Heart right ventricle (tissue), 16 donors: Measurements from ENCODE around the gene SMAD7. TPM values are rescaled to one million over a fixed set of nuclear protein-coding genes. Genes with fewer than 3 reads are reported as not detected.

Experiments used
- ATAC-seq, 8 donors: fragments of 200-7000 bp; cut with Tn5 transposase; one replicate each; pipeline ENCODE4 v1.9.1; 2020; ENCODE audit warnings: mild to moderate bottlenecking in 8 of 8, moderate library complexity in 8 of 8, moderate number of reproducible peaks in 1 of 8
- DNase-seq, 2 donors: peaks; one replicate each; pipeline ENCODE4 v3.0.0-alpha.2; 2020
- H3K27ac ChIP-seq, 10 donors: fragments of 200-600 bp; sonication (generic) in 2 of 10; one replicate each; pipeline versions ENCODE4 v1.5.0 to v1.8.0; 2020 to 2022; ENCODE audit warnings: mild to moderate bottlenecking in 3 of 10
- H3K27me3 ChIP-seq, 7 donors: fragments of 200-600 bp; one replicate each; pipeline ENCODE4 v1.8.0; 2021 to 2022; ENCODE audit warnings: mild to moderate bottlenecking in 2 of 7
- H3K36me3 ChIP-seq, 9 donors: fragments of 200-600 bp; sonication (generic) in 1 of 9; one replicate each; pipeline versions ENCODE4 v1.5.0 to v1.8.0; 2020 to 2022; ENCODE audit warnings: mild to moderate bottlenecking in 2 of 9
- H3K4me1 ChIP-seq, 9 donors: fragments of 200-600 bp; sonication (generic) in 1 of 9; one replicate each; pipeline versions ENCODE4 v1.5.0 to v1.8.0; 2020 to 2022; ENCODE audit warnings: mild to moderate bottlenecking in 4 of 9
- H3K4me3 ChIP-seq, 10 donors: fragments of 200-600 bp; sonication (generic) in 2 of 10; one replicate each; pipeline versions ENCODE4 v1.5.0 to v1.8.0; 2020 to 2022; ENCODE audit warnings: mild to moderate bottlenecking in 7 of 10, moderate library complexity in 2 of 10
- H3K9me3 ChIP-seq, 11 donors: fragments of 200-600 bp in 10 of 11; sonication (generic) in 2 of 11; one replicate each; pipeline versions ENCODE4 v1.5.0 to v1.8.0; 2013 to 2022; ENCODE audit warnings: mild to moderate bottlenecking in 2 of 11, control low read depth in 1 of 11, moderate library complexity in 1 of 11
- WGBS, 2 donors: extraction: QIAGEN DNeasy Blood & Tissue Kit; methylation state at CpG; one replicate each; pipeline ENCODE4 v1.1.7; 2013; ENCODE audit warnings: inconsistent platforms in 1 of 2; 5-methylcytosine and 5-hydroxymethylcytosine counted together
- intact Hi-C, 10 donors: fragments of 100-400 bp; cut with DNase I; formaldehyde crosslinking; loops; one replicate each; pipeline versions ENCODE4 v1.11.1 to v1.14.2; 2022
- polyA plus RNA-seq, 2 donors: library from polyadenylated mRNA; stranded (reverse); fragments of 200-250 nt; gene quantifications; one replicate each; pipeline ENCODE4 v1.2.3, GENCODE V29; 2013
- total RNA-seq, 10 donors: library from RNA; stranded (reverse); fragmentation: NEBNext Ultra II Directional in 3 of 10; extraction: Animal tissue kit (Norgen Biotek cat#: 25700) in 3 of 10; gene quantifications; one replicate each; pipeline versions ENCODE4 v1.2.1 to v1.2.4, GENCODE V29; 2021 to 2023
- TF ChIP-seq, protein P1 (sequence below), 9 donors: fragments of 200-600 bp; sonication (generic) in 2 of 9; IDR thresholded peaks; one replicate each; pipeline versions ENCODE4 v1.5.0 to v1.8.0; 2021 to 2022; ENCODE audit warnings: antibody characterized with exemption in 9 of 9, mild to moderate bottlenecking in 5 of 9, moderate library complexity in 1 of 9
- donor health status: Arrhythmogenic right ventricular cardiomyopathy.
- donor health status: ischemic (EF 13 %, LVEDD 7.1; RV severe dilation, severe dysfunction).
- donor health status: healthy with polysubstance abuse.
- donor health status: DM: no; HTN: yes; CAD: no.
- donor health status: DM: no; HTN: no; CAD: no.
- donor health status: ischemic (EF 25% LVEDD 6.9; RV normal size, moderate dysfunction).
- donor health status: ischemic (EF 25% LVEDD 5.7; RV mildly dilated, moderate dysfunction).
- donor health status: healthy.
- donor health status: DM: yes; HTN: yes; CAD: no.
- donor health status: Ischemic cardiomyopathy.
- donor health status: ischemic (EF 35%, LVEDD 5.7; RV mildly dilated, moderate dysfunction).
- donor health status: nonischemic (EF 11% LVEDD 7.7; RV severe dilation, severe dysfunction).
- donor health status: DM: yes; HTN: yes; CAD: no.
- donor health status: PGD.
- donor health status: ischemic (EF 29% LVEDD 5.4; RV normal size, mild dysfunction).
- donor health status: nonischemic (EF 23%, LVEDD 6.1; RV moderate dilation, normal function).

SMAD7 gene
- total and polyA plus RNA-seq, 12 donors = 6.7 to 28.6 (median 19.2) TPM

DNA sequence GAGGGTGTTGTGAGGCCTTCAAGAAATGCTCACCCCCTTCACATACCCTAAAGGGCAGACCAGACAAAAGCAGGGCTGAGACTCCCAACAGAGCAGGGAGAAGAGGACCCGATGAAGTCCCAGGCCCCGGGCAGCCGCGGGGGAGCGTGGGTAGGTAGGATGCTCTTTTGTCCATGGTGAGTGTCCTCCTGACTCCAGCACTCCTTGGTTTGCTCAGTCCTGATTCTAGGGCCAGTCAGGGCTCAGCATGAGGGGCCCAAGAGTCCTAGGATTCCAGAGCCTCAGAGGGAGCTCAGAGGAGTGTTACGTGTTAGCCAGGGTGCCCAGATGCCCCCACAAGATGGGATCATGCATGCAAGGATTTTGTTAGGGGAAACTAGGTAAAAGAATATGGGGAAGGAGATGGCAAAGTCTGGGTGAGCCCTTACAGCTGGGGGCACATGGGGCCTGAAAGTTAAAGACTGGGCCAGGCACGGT lies 64.8 kb downstream of the SMAD7 start:
- H3K27me3 ChIP-seq = no peaks in the 10 kb centered on the region
- H3K36me3 ChIP-seq = no peaks in the 10 kb centered on the region
- ATAC-seq (no peak), DNase-seq (no peak)
- TF ChIP-seq, protein P1, sequence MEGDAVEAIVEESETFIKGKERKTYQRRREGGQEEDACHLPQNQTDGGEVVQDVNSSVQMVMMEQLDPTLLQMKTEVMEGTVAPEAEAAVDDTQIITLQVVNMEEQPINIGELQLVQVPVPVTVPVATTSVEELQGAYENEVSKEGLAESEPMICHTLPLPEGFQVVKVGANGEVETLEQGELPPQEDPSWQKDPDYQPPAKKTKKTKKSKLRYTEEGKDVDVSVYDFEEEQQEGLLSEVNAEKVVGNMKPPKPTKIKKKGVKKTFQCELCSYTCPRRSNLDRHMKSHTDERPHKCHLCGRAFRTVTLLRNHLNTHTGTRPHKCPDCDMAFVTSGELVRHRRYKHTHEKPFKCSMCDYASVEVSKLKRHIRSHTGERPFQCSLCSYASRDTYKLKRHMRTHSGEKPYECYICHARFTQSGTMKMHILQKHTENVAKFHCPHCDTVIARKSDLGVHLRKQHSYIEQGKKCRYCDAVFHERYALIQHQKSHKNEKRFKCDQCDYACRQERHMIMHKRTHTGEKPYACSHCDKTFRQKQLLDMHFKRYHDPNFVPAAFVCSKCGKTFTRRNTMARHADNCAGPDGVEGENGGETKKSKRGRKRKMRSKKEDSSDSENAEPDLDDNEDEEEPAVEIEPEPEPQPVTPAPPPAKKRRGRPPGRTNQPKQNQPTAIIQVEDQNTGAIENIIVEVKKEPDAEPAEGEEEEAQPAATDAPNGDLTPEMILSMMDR (IDR thresholded peaks at IDR 0.05) = no peak
- no peak overlapping the region for H3K4me3 ChIP-seq
- 90 to 97% methylated on average over 7 of the region's 7 CpGs for WGBS, 2 donors
- H3K27ac ChIP-seq = no peak overlapping the region
- H3K4me1 ChIP-seq = peaks cover 10 to 38% (median 26%) of the 10 kb centered on the region in 9 donors
- H3K9me3 ChIP-seq = no peaks in the 10 kb centered on the region
- intact Hi-C loops = loop anchor here in 1 of 10 donors (5.0 kb wide), 1 partner anchor 44 kb away; no protein-coding TSS in a partner anchor

DNA sequence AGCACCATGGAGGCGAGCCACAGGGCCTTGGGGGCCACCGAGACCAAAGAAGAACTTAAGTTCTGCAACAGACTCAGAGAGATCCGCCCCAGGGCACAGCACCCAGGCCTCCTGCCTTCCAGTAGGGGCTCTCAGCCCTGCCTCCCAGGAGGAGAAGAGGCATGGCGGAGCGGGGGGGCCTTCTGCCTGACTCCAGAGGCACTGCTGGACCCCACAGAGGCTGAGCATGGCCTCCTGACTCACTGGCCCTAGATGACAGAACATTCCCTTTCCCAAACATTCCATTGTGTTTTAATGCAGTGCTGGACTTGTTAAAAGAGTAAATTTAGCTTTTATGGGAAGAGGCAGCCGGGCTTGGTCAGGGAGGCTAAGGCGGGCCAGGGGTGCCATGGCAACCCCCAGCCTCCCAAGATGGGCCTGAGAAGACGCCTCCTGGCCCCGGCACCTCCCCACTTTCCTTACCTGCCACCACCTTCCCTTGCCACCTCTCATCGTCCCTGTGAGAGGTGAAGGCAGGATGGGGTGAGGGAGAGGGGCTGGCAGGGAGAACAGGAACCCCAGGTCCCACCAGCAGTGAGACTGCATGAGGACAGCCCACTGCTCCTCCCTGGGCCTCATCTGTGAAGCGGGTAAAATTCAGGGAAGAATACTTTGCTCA lies 65.4 kb downstream of the SMAD7 start:
- Histone ChIP-seq H3K9me3 (no peaks in the 10 kb centered on the region), H3K4me3 (no peak overlapping the region), H3K27ac (no peak overlapping the region), H3K4me1 (peaks cover 10 to 38% (median 26%) of the 10 kb centered on the region in 9 donors), H3K36me3 (no peaks in the 10 kb centered on the region), H3K27me3 (no peaks in the 10 kb centered on the region)
- TF ChIP-seq, protein P1 (IDR thresholded peaks at IDR 0.05) = no peak
- intact Hi-C loops = loop anchor here in 1 of 10 donors (5.0 kb wide), 1 partner anchor 43 kb away; no protein-coding TSS in a partner anchor
- 94 to 96% methylated on average over 11 of the region's 11 CpGs for WGBS, 2 donors
- DNase-seq = no peak
- ATAC-seq = no peak

GRCh38 chr18:48884771-48885170 lies 66.0 kb downstream of the SMAD7 start:
- H3K27me3 ChIP-seq = no peaks in the 10 kb centered on the region
- intact Hi-C loops = loop anchor here in 1 of 10 donors (5.0 kb wide), 1 partner anchor 42 kb away; no protein-coding TSS in a partner anchor

GRCh38 chr18:48884306-48884705 lies 66.5 kb downstream of the SMAD7 start:
- intact Hi-C loops = no loop called here
- 86 to 89% methylated on average over 4 of the region's 4 CpGs for WGBS, 2 donors
- Histone ChIP-seq H3K27ac (no peak overlapping the region), H3K4me3 (no peak overlapping the region), H3K36me3 (no peaks in the 10 kb centered on the region), H3K27me3 (no peaks in the 10 kb centered on the region), H3K9me3 (no peaks in the 10 kb centered on the region), H3K4me1 (peaks cover 10 to 32% (median 24%) of the 10 kb centered on the region in 9 donors)
- TF ChIP-seq, protein P1 (IDR thresholded peaks at IDR 0.05) = no peak
- no peak for DNase-seq
- ATAC-seq = no peak

More at GRCh38 chr18:48884771-48885170, 66.0 kb downstream of the SMAD7 start:
- TF ChIP-seq, protein P1 (IDR thresholded peaks at IDR 0.05) = no peak
- no peak overlapping the region for H3K4me3 ChIP-seq
- DNase-seq = no peak
- no peaks in the 10 kb centered on the region for H3K9me3 ChIP-seq
- peaks cover 10 to 36% (median 26%) of the 10 kb centered on the region in 9 donors for H3K4me1 ChIP-seq
- no peak for ATAC-seq
- no peaks in the 10 kb centered on the region for H3K36me3 ChIP-seq
- WGBS, 2 donors = 80 to 86% methylated on average over 4 of the region's 4 CpGs
- H3K27ac ChIP-seq = no peak overlapping the region
